Measurements from ENCODE around the gene PEAK1. TPM values are rescaled to one million over a fixed set of nuclear protein-coding genes. Genes with fewer than 3 reads are reported as not detected.

PEAK1 gene, protein sequence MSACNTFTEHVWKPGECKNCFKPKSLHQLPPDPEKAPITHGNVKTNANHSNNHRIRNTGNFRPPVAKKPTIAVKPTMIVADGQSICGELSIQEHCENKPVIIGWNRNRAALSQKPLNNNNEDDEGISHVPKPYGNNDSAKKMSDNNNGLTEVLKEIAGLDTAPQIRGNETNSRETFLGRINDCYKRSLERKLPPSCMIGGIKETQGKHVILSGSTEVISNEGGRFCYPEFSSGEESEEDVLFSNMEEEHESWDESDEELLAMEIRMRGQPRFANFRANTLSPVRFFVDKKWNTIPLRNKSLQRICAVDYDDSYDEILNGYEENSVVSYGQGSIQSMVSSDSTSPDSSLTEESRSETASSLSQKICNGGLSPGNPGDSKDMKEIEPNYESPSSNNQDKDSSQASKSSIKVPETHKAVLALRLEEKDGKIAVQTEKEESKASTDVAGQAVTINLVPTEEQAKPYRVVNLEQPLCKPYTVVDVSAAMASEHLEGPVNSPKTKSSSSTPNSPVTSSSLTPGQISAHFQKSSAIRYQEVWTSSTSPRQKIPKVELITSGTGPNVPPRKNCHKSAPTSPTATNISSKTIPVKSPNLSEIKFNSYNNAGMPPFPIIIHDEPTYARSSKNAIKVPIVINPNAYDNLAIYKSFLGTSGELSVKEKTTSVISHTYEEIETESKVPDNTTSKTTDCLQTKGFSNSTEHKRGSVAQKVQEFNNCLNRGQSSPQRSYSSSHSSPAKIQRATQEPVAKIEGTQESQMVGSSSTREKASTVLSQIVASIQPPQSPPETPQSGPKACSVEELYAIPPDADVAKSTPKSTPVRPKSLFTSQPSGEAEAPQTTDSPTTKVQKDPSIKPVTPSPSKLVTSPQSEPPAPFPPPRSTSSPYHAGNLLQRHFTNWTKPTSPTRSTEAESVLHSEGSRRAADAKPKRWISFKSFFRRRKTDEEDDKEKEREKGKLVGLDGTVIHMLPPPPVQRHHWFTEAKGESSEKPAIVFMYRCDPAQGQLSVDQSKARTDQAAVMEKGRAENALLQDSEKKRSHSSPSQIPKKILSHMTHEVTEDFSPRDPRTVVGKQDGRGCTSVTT (N-terminal part only)
- 10 to 100 TPM; 33.5 to 54.4 TPM for total RNA-seq

DNA sequence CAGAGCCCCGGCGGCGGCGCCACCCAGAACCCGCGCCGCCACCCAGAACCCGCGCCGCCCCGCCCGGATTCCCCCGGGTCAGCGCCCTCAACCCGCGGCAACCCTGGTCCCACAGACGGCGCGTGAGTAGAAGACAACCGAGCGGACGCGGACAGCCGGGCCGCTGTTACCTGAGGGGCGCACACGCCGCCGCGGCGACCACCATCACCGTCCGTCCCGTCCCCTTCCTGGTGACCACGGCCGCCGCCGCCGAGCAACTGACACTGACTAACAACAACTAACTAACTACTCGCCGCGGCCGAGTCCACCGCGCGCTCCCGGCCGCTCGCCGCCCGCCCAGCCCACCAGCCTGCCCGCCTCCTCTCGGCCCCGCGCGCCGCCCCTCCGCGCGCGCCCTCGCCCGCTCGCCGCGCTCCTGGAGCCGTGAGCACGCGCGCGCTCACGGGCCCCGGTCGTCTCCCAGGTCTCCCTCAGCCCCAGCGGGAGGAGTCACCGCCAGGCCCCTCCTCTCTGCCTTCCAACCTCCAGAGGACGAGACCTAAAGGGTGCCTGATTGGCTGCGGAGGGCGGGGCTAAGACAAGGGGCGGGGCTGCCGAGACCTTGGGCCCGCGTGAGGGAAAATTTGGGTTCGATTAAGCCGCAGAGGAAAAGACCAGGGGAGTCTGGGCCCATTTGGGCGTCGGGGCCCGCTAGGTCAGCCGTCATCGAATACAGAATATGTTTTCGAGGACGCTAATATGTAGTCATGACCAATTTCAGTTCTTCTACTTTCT is at the start of gene PEAK1:
Gene PEAK1 (minus strand): TSS at position 269 of the 774 bp plus-strand sequence. CDS start 238,178 bp downstream, outside the sequence.
- DNase-seq, result peak; percentile 100
- Histone ChIP-seq H3K9me3 (no peaks in the 10 kb centered on the region), H3K9ac (ENCODE audit: low read depth in 2 of 2, low read length in 2 of 2) (peak within 1 kb of the TSS; percentile 90 to 95), H3K4me1 (no peaks in the 10 kb centered on the region), H3K27ac (peak within 1 kb of the TSS; percentile 91), H3K27me3 (no peaks in the 10 kb centered on the region), H3K36me3 (no peaks in the 10 kb centered on the region), H3K4me3 (peak within 1 kb of the TSS; percentile 88)
- intact Hi-C loops (cut with DNase I), result loop anchor here (10.0 kb wide), 1 partner anchor 75 kb away; no protein-coding TSS in a partner anchor
- no peak for TF ChIP-seq CTCF (IDR thresholded peaks at IDR 0.05)

GRCh38 chr15:77468896-77469295 is 49.0 kb upstream of the PEAK1 start:
- H3K9me3 ChIP-seq, result no peaks in the 10 kb centered on the region
- no peak overlapping the region for H3K4me3 ChIP-seq
- H3K9ac ChIP-seq (ENCODE audit: low read depth in 2 of 2, low read length in 2 of 2), result no peak overlapping the region
- no peaks in the 10 kb centered on the region for H3K4me1 ChIP-seq
- H3K27me3 ChIP-seq, result no peaks in the 10 kb centered on the region
- intact Hi-C loops (cut with DNase I), result no loop called here
- H3K27ac ChIP-seq, result no peak overlapping the region
- no peaks in the 10 kb centered on the region for H3K36me3 ChIP-seq
- no peak for TF ChIP-seq CTCF (IDR thresholded peaks at IDR 0.05)
- DNase-seq, result no peak

DNA sequence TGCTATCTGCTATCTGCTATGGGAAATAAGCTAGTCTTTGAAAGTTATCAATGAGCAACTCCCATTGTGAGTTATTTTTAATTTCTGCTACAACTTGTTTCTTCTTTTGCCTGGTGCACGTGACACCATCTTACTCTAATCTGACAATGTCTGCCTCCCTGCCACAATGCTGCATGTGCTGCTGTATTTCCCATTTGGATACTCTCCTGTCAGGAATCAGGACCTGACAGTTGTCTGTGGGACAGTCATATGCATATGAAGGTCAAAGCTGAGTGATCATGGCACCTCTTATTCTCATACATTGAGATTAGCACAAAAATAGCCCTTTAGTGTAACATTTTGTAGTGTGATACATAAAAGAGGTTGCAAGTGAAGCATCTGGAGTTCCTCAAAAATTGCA is 46.6 kb upstream of the PEAK1 start:
- Histone ChIP-seq H3K4me3 (no peak overlapping the region), H3K27me3 (no peaks in the 10 kb centered on the region), H3K27ac (no peak overlapping the region), H3K36me3 (no peaks in the 10 kb centered on the region), H3K4me1 (no peaks in the 10 kb centered on the region), H3K9ac (ENCODE audit: low read depth in 2 of 2, low read length in 2 of 2) (no peak overlapping the region), H3K9me3 (no peaks in the 10 kb centered on the region)
- intact Hi-C loops (cut with DNase I), result no loop called here
- no peak for DNase-seq
- TF ChIP-seq CTCF (IDR thresholded peaks at IDR 0.05), result no peak

GRCh38 chr15:77464129-77464865 is 44.4 kb upstream of the PEAK1 start:
- Histone ChIP-seq H3K4me3 (no peak overlapping the region), H3K4me1 (no peaks in the 10 kb centered on the region), H3K9ac (ENCODE audit: low read depth in 2 of 2, low read length in 2 of 2) (no peak overlapping the region), H3K27ac (no peak overlapping the region), H3K9me3 (no peaks in the 10 kb centered on the region), H3K27me3 (no peaks in the 10 kb centered on the region), H3K36me3 (no peaks in the 10 kb centered on the region)
- no peak for DNase-seq
- no peak for TF ChIP-seq CTCF (IDR thresholded peaks at IDR 0.05)
- intact Hi-C loops (cut with DNase I), result no loop called here

Measured in colonic mucosa (tissue), 4 donors.